SK-N-SH (cell line): ENCODE results near the gene ENTPD3. TPM values are rescaled to one million over a fixed set of nuclear protein-coding genes. Genes with fewer than 3 reads are reported as not detected.

Experiments used
- CTCF ChIA-PET: fragments of 300-600, 350-600 bp; formaldehyde crosslinking; extraction: SDS; loops from one replicate; lab custom pipeline; 2021; lab: Yijun Ruan, JAX
- POLR2A ChIA-PET: fragments of 350-600 bp; sonication (Branson Sonifier 250); formaldehyde crosslinking; extraction: SDS; loops from one replicate; lab custom pipeline; 2020; ENCODE audit warnings: antibody characterized with exemption, inconsistent platforms; lab: Yijun Ruan, JAX
- DNase-seq: peaks from one replicate; pipeline ENCODE4 v3.0.0; 2012
- H2AFZ ChIP-seq: fragments of 200-600 bp; sonication (generic); 2 replicates; pipeline ENCODE4 v1.8.1; 2016; ENCODE audit warnings: antibody characterized with exemption, mild to moderate bottlenecking, low read depth
- H3F3A ChIP-seq: fragments of 200-600 bp; sonication (generic); replicated peaks from 2 replicates; pipeline ENCODE3; 2016; ENCODE audit warnings: antibody characterized with exemption, mild to moderate bottlenecking; ENCODE audit not compliant: insufficient read depth
- H3K27ac ChIP-seq, 2 experiments: fragments of 200-500 bp in 1 of 2; fragments of 200-600 bp in 1 of 2; sonication (Bioruptor generic) in 1 of 2; sonication (generic), shearing (Covaris generic) in 1 of 2; 2 replicates each; pipeline versions ENCODE4 v1.5.1 to v1.6.1; 2014 to 2016; ENCODE audit warnings: low read depth in 2 of 2, inconsistent platforms in 1 of 2, low read length in 1 of 2, mild to moderate bottlenecking in 1 of 2, mixed read lengths in 1 of 2
- H3K27me3 ChIP-seq: fragments of 200-600 bp; sonication (generic), shearing (Covaris generic); 2 replicates; pipeline ENCODE4 v1.6.1; 2016; ENCODE audit warnings: mixed run types; ENCODE audit not compliant: insufficient read depth
- H3K36me3 ChIP-seq, 2 experiments: fragments of 200-500 bp in 1 of 2; fragments of 200-600 bp in 1 of 2; sonication (Bioruptor generic) in 1 of 2; sonication (generic) in 1 of 2; replicated peaks in 1 of 2; 2 replicates each; pipeline versions ENCODE3 to v1.5.1; 2014 to 2016; ENCODE audit warnings: low read length in 1 of 2, mild to moderate bottlenecking in 1 of 2; ENCODE audit not compliant: insufficient read depth in 2 of 2, control insufficient read depth in 1 of 2
- H3K4me1 ChIP-seq, 2 experiments: fragments of 200-500 bp in 1 of 2; fragments of 200-600 bp in 1 of 2; sonication (Bioruptor generic) in 1 of 2; sonication (generic), shearing (Covaris generic) in 1 of 2; 2 replicates each; pipeline versions ENCODE4 v1.5.1 to v1.6.1; 2014 to 2016; ENCODE audit warnings: low read depth in 1 of 2, low read length in 1 of 2, mixed run types in 1 of 2; ENCODE audit not compliant: insufficient read depth in 2 of 2, control insufficient read depth in 1 of 2
- H3K4me2 ChIP-seq: fragments of 200-600 bp; sonication (generic), shearing (Covaris generic); 2 replicates; pipeline ENCODE4 v1.6.1; 2017; ENCODE audit warnings: mixed run types
- H3K4me3 ChIP-seq, 2 experiments: fragments of 200-500 bp in 1 of 2; fragments of 200-600 bp in 1 of 2; sonication (Bioruptor generic) in 1 of 2; sonication (generic), shearing (Covaris generic) in 1 of 2; 2 replicates each; pipeline versions ENCODE4 v1.5.1 to v1.8.1; 2014 to 2016; ENCODE audit warnings: low read depth in 2 of 2, inconsistent platforms in 1 of 2, low read length in 1 of 2, mild to moderate bottlenecking in 1 of 2, mixed read lengths in 1 of 2, moderate library complexity in 1 of 2
- H3K79me2 ChIP-seq: fragments of 200-600 bp; sonication (generic); 2 replicates; pipeline ENCODE4 v1.8.1; 2017; ENCODE audit warnings: mild to moderate bottlenecking; ENCODE audit not compliant: insufficient read depth
- H3K9ac ChIP-seq: fragments of 200-600 bp; sonication (generic); 2 replicates; pipeline ENCODE4 v1.6.1; 2017; ENCODE audit warnings: mixed run types
- H3K9me2 ChIP-seq: fragments of 200-600 bp; sonication (generic); 2 replicates; pipeline ENCODE4 v1.6.1; 2017; ENCODE audit warnings: mixed run types
- H3K9me3 ChIP-seq: fragments of 200-600 bp; sonication (generic); 2 replicates; pipeline ENCODE4 v1.6.1; 2017; ENCODE audit warnings: mixed run types, mild to moderate bottlenecking, moderate library complexity
- H4K20me1 ChIP-seq: fragments of 200-600 bp; sonication (generic); 2 replicates; pipeline ENCODE4 v1.6.1; 2017; ENCODE audit warnings: mild to moderate bottlenecking, mixed run types; ENCODE audit not compliant: insufficient read depth
- CTCF ChIP-seq: fragments of 200-600 bp; sonication (generic); IDR thresholded peaks from 2 replicates; pipeline ENCODE4 v1.6.1; 2017; ENCODE audit warnings: antibody characterized with exemption, mild to moderate bottlenecking, moderate library complexity
- ELF1 ChIP-seq: IDR thresholded peaks from 2 replicates; pipeline ENCODE4 v1.4.0; 2012
- FOSL2 ChIP-seq: IDR thresholded peaks from 2 replicates; pipeline ENCODE4 v1.4.0; 2012; ENCODE audit warnings: low read depth, mild to moderate bottlenecking, moderate library complexity, borderline replicate concordance
- FOXJ3 ChIP-seq: sonication (generic); formaldehyde crosslinking; IDR thresholded peaks from 2 replicates; pipeline ENCODE4 v1.5.1; 2020; ENCODE audit warnings: mild to moderate bottlenecking, missing genetic modification reagents
- GABPA ChIP-seq: IDR thresholded peaks from 2 replicates; pipeline ENCODE4 v1.4.0; 2012; ENCODE audit warnings: low read depth, mild to moderate bottlenecking
- GATA2 ChIP-seq: sonication (generic); formaldehyde crosslinking; IDR thresholded peaks from 2 replicates; pipeline ENCODE4 v1.5.0; 2020; ENCODE audit warnings: mild to moderate bottlenecking, missing genetic modification reagents
- IRF3 ChIP-seq: fragments of 150-350 bp; IDR thresholded peaks from 2 replicates; pipeline ENCODE4 v1.6.1; 2016; ENCODE audit warnings: mild to moderate bottlenecking, low read depth, low read length
- JUND ChIP-seq: IDR thresholded peaks from 2 replicates; pipeline ENCODE4 v1.4.0; 2012
- MXI1 ChIP-seq: IDR thresholded peaks from 2 replicates; pipeline ENCODE4 v1.6.1; 2012; ENCODE audit warnings: mild to moderate bottlenecking, low read depth, low read length, improper control_type of control experiment
- NRF1 ChIP-seq: IDR thresholded peaks from 2 replicates; pipeline ENCODE4 v1.6.1; 2012; ENCODE audit warnings: low read depth, mild to moderate bottlenecking, low read length
- POLR2AphosphoS5 ChIP-seq: IDR thresholded peaks from 2 replicates; pipeline ENCODE4 v1.6.1; 2012; ENCODE audit warnings: low read depth, low read length
- RAD21 ChIP-seq: IDR thresholded peaks from 2 replicates; pipeline ENCODE4 v1.6.1; 2012; ENCODE audit warnings: mild to moderate bottlenecking, low read length
- RFX5 ChIP-seq: IDR thresholded peaks from 2 replicates; pipeline ENCODE4 v1.6.1; 2012; ENCODE audit warnings: mild to moderate bottlenecking, improper control_type of control experiment, low read length
- RXRA ChIP-seq: IDR thresholded peaks from 2 replicates; pipeline ENCODE4 v1.4.0; 2012; ENCODE audit warnings: low read depth, mild to moderate bottlenecking, borderline replicate concordance
- SIN3A ChIP-seq: IDR thresholded peaks from 2 replicates; pipeline ENCODE4 v1.6.1; 2012; ENCODE audit warnings: low read depth, mild to moderate bottlenecking, low read length, moderate library complexity, borderline replicate concordance
- SMC3 ChIP-seq: IDR thresholded peaks from 2 replicates; pipeline ENCODE4 v1.6.1; 2012; ENCODE audit warnings: low read depth, low read length, improper control_type of control experiment
- TAF1 ChIP-seq: IDR thresholded peaks from 2 replicates; pipeline ENCODE4 v1.6.1; 2012; ENCODE audit warnings: low read depth, mild to moderate bottlenecking, low read length, moderate library complexity, borderline replicate concordance
- TCF12 ChIP-seq: IDR thresholded peaks from 2 replicates; pipeline ENCODE4 v1.4.0; 2012
- USF1 ChIP-seq: IDR thresholded peaks from 2 replicates; pipeline ENCODE4 v1.4.0; 2012; ENCODE audit warnings: low read depth, borderline replicate concordance
- YY1 ChIP-seq: IDR thresholded peaks from 2 replicates; pipeline ENCODE4 v1.4.0; 2012; ENCODE audit warnings: low read depth, mild to moderate bottlenecking
- WGBS: methylation state at CpG from one replicate; pipeline ENCODE4 v1.1.6; 2017; ENCODE audit warnings: low lambda C conversion rate; 5-methylcytosine and 5-hydroxymethylcytosine counted together
- polyA plus RNA-seq, 3 experiments: library from polyadenylated mRNA; depleted of rRNA; stranded (reverse); fragments of >200 nt; gene quantifications; 2 replicates each; pipeline ENCODE4 v1.2.3, GENCODE V29; 2012
- TF ChIP-seq, protein P1 (sequence below): IDR thresholded peaks from 2 replicates; pipeline ENCODE4 v1.4.0; 2012; ENCODE audit warnings: low read depth, borderline replicate concordance

The ENTPD3 gene
- polyA plus RNA-seq, 1 of the 3 experiments (the other 2 are of a cell fraction), result 0.02 TPM

- Histone ChIP-seq H3K27ac (no peak overlapping the region), H3F3A (peaks cover 18% of the 10 kb centered on the region), H3K4me1 (no peaks in the 10 kb centered on the region), H3K9ac (no peak overlapping the region), H3K4me2 (no peak overlapping the region), H3K79me2 (no peaks in the 10 kb centered on the region), H3K9me2 (no peaks in the 10 kb centered on the region), H2AFZ (no peak overlapping the region), H3K9me3 (no peaks in the 10 kb centered on the region), H3K4me3 (no peak overlapping the region), H4K20me1 (no peaks in the 10 kb centered on the region), H3K36me3 (peaks cover 0 to 3% of the 10 kb centered on the region in 2 experiments), H3K27me3 (no peaks in the 10 kb centered on the region)
- no peak for DNase-seq
- POLR2A ChIA-PET, result no interaction called here
- 69% methylated on average over 4 of the region's 4 CpGs for WGBS
- CTCF ChIA-PET, result interaction anchor here (1.0 kb wide), 1 partner anchor 13 kb away, joined by 3 read pairs; no protein-coding TSS in a partner anchor
- TF ChIP-seq TAF1, result no peak
Observed at GRCh38 chr3:40470701-40471100, 83.7 kb downstream of the ENTPD3 start.

DNA sequence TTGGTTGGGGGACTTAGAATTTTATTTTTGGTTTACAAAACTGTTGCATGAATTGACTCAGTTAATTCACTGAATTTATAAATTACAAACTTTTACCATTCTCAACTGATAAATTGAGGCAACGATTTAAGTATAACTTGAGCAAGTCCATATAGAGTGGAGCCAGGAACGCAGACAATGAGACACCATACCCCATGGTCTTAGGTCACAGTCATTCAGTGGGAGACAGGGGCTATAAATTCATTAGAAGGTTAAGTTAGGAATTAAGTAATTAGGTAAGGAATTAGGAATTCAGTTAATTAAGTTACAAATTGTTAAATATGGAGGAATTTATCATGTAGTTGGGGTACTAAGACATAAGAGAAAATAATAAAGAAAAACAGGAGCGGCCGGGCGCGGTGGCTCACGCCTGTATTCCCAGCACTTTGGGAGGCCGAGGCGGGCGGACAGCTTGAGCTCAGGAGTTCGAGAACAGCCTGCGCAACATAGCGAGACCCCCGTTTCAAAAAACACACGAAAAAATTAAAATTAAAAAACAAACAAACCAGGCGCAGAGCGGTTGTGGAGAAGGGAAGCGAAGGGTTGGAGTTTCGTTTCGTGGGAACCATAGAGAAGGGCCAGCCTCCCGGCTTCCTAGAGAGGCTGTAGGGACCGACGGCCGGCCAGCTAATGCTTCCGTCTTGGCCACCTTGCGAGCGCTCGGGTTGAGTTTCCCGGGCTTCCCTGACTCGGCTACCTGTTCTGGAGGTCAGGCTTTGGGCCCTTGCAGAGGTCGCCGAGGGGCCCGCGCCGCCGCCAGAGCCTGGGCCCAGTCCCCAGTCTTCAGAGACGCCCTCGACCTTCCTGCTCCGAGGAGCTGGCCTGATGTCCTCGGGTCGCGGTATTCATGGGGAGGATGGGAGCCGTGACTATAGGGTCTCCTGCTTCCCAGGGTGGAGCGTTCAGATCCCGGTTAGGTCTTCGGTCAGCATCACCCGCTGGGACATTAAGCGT is 89.8 kb downstream of the ENTPD3 start, which contains the start of gene ZNF619:
TSS of gene ZNF619 (plus strand) at position 645 of the 993 bp plus-strand sequence. CDS start 858 bp downstream, outside the sequence.
- Histone ChIP-seq H3K4me2 (peak within 1 kb of the TSS; percentile 86), H3K27ac (peak within 1 kb of the TSS; percentile 32 to 61; a peak in 2 of 4 replicates), H4K20me1 (no peaks in the 10 kb centered on the region), H3K79me2 (no peaks in the 10 kb centered on the region), H3K9me2 (no peaks in the 10 kb centered on the region), H3K4me3 (peak within 1 kb of the TSS; percentile 81 to 95), H3F3A (no peaks in the 10 kb centered on the region), H3K36me3 (peaks cover 0 to 11% of the 10 kb centered on the region in 2 experiments), H3K9me3 (no peaks in the 10 kb centered on the region), H3K9ac (peak within 1 kb of the TSS; percentile 89), H2AFZ (peak within 1 kb of the TSS; percentile 100), H3K4me1 (peaks cover 4 to 6% of the 10 kb centered on the region in 2 experiments; a peak in 2 of 4 replicates), H3K27me3 (no peaks in the 10 kb centered on the region)
- peak; percentile 86 for DNase-seq
- CTCF ChIA-PET, result interaction anchor here (3.9 kb wide), 1 partner anchor 28 kb away, joined by 12 read pairs; the partner anchor contains the start of gene ZNF620
- POLR2A ChIA-PET, result interaction anchor here (1.2 to 2.7 kb wide), 4 partner anchors 20 to 48 kb away, joined by 3 to 19 read pairs (median 10); partner anchors contain the start of genes RPL14, ZNF620 and ZNF621
- WGBS, result 26% methylated on average over 32 of the region's 48 CpGs
- no peak for TF ChIP-seq TCF12
- no peak for TF ChIP-seq RFX5
- TF ChIP-seq MXI1, result peak; percentile 48; the same call in 1 of the 2 replicates
- TF ChIP-seq YY1, result peak; percentile 66; the same call in 1 of the 2 replicates
- no peak for TF ChIP-seq RAD21
- TF ChIP-seq FOXJ3 (CRISPR knock-in tag), result no peak
- no peak for TF ChIP-seq USF1
- TF ChIP-seq, protein P1, sequence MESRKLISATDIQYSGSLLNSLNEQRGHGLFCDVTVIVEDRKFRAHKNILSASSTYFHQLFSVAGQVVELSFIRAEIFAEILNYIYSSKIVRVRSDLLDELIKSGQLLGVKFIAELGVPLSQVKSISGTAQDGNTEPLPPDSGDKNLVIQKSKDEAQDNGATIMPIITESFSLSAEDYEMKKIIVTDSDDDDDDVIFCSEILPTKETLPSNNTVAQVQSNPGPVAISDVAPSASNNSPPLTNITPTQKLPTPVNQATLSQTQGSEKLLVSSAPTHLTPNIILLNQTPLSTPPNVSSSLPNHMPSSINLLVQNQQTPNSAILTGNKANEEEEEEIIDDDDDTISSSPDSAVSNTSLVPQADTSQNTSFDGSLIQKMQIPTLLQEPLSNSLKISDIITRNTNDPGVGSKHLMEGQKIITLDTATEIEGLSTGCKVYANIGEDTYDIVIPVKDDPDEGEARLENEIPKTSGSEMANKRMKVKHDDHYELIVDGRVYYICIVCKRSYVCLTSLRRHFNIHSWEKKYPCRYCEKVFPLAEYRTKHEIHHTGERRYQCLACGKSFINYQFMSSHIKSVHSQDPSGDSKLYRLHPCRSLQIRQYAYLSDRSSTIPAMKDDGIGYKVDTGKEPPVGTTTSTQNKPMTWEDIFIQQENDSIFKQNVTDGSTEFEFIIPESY, result no peak
- TF ChIP-seq IRF3, result no peak
- peak; percentile 81 for TF ChIP-seq ELF1
- TF ChIP-seq NRF1, result no peak
- TF ChIP-seq FOSL2, result no peak
- TF ChIP-seq POLR2AphosphoS5, result peak; percentile 63
- TF ChIP-seq CTCF, result no peak
- no peak for TF ChIP-seq JUND
- no peak for TF ChIP-seq SMC3
- TF ChIP-seq GATA2 (CRISPR knock-in tag), result no peak
- peak; percentile 65; the same call in 1 of the 2 replicates for TF ChIP-seq SIN3A
- TF ChIP-seq RXRA, result no peak
- peak; percentile 68 for TF ChIP-seq GABPA
